ENCODE results near the gene AQP9. TPM values are rescaled to one million over a fixed set of nuclear protein-coding genes. Genes with fewer than 3 reads are reported as not detected.

AQP9 gene
- total RNA-seq, 2 experiments from 2014 or later: 0.17 to 0.26 TPM

DNA sequence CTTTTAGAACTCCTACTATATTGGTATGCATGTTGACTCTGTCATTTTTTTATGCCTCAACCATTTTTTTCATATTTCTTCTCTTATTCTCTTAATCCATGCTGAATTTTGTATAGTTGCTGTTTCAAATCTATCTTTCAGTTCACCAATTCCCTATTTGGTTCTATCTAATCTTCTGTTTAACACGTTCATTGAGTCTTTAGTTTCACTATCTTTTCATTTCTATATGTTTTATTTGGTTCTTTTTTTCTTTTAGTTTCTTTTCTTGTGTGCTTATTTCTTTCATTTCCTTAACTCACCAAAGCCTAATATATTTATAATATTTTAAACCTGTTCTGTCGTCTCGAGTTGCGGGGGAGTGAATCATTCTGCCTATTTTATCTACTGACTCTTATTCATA is 8.0 kb downstream of the AQP9 start:
- H3K9me3 Mint-ChIP-seq: no peaks in the 10 kb centered on the region
- DNase-seq: no peak
- CTCF ChIA-PET: no interaction called here
- no peaks in the 10 kb centered on the region for H3K36me3 Mint-ChIP-seq
- H3K27ac Mint-ChIP-seq: no peak overlapping the region
- intact Hi-C loops (cut with micrococcal nuclease): no loop called here
- no peak overlapping the region for H3K4me3 Mint-ChIP-seq
- peaks cover 2% of the 10 kb centered on the region for H3K27me3 Mint-ChIP-seq
- POLR2A ChIA-PET: no interaction called here
- no peaks in the 10 kb centered on the region for H3K4me1 Mint-ChIP-seq (ENCODE audit: low read depth)

DNA sequence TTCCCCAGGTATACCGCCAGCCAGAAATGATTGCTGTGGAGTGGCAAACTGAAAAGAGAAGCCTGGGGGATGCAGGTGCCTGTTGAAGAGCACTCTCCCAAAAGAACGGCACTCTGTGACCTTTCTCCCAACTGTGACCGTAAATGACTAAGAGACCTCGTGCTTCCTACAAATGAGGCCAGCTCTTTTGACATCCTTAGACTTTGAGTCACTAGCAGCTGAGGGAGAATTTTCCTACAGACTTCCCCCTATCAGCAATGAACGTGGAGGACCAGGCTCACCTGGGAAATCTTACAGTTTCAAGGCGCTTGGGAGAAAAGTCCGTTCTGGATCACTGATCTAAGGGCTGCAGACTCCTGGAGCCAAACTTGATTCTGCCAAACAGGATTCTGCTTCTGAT is 8.6 kb downstream of the AQP9 start:
- POLR2A ChIA-PET: no interaction called here

DNA sequence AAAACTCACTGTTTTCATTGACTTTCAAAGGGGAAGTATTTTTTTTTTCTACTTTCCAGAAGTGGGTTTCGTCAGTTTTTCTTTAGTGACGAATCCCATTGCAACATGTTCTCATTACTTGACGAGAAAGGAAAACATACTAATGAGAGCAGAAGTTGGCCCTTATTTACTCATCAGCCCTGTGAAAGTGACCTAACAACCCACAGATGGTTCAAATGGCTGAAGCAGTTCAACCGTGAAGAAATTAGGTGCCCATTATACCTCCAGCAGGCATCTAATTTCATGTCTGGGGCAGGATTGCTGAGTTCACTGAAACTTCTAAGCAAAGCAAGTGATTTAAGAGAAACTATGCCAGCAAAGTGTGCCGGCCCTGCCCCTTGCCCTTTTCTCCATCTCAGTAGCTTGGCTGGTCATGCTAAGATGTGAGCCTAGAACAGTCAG is 9.0 kb downstream of the AQP9 start:
- ChIA-PET CTCF (no interaction called here), POLR2A (no interaction called here)
- H3K27ac Mint-ChIP-seq: no peak overlapping the region
- no peak for DNase-seq
- no peaks in the 10 kb centered on the region for H3K4me1 Mint-ChIP-seq (ENCODE audit: low read depth)
- H3K4me3 Mint-ChIP-seq: no peak overlapping the region
- H3K9me3 Mint-ChIP-seq: no peaks in the 10 kb centered on the region
- H3K27me3 Mint-ChIP-seq: peaks cover 2% of the 10 kb centered on the region
- no peaks in the 10 kb centered on the region for H3K36me3 Mint-ChIP-seq
- intact Hi-C loops (cut with micrococcal nuclease): no loop called here

More for the DNA sequence above, 8.6 kb downstream of the AQP9 start:
- intact Hi-C loops (cut with micrococcal nuclease): no loop called here
- Mint-ChIP-seq H3K4me1 (ENCODE audit: low read depth) (no peaks in the 10 kb centered on the region), H3K27me3 (peaks cover 2% of the 10 kb centered on the region), H3K27ac (no peak overlapping the region), H3K36me3 (no peaks in the 10 kb centered on the region), H3K4me3 (no peak overlapping the region), H3K9me3 (no peaks in the 10 kb centered on the region)
- CTCF ChIA-PET: no interaction called here
- no peak for DNase-seq

DNA sequence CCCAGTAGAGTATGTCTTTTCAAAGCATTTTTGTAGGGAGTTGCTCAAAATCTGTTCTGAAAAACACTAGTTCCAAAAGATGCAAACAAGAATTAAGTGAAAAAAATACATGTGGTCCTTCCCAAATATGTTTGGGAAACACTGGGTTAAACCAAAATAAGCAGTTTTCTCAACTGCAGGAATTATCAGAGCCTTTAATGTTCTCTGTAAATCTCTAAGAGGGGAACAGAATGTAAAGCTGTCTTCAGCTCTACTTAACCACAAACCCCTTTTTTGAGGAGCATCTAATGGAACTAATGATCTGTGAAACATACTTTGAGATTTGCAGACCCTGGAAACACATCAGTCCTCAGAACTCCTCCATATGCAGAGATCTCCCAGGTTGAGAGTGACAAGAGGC is 9.9 kb downstream of the AQP9 start:
- Mint-ChIP-seq H3K36me3 (no peaks in the 10 kb centered on the region), H3K4me3 (no peak overlapping the region), H3K27ac (no peak overlapping the region), H3K9me3 (no peaks in the 10 kb centered on the region), H3K27me3 (peaks cover 2% of the 10 kb centered on the region), H3K4me1 (ENCODE audit: low read depth) (no peaks in the 10 kb centered on the region)
- no peak for DNase-seq
- POLR2A ChIA-PET: no interaction called here
- CTCF ChIA-PET: no interaction called here
- intact Hi-C loops (cut with micrococcal nuclease): no loop called here

DNA sequence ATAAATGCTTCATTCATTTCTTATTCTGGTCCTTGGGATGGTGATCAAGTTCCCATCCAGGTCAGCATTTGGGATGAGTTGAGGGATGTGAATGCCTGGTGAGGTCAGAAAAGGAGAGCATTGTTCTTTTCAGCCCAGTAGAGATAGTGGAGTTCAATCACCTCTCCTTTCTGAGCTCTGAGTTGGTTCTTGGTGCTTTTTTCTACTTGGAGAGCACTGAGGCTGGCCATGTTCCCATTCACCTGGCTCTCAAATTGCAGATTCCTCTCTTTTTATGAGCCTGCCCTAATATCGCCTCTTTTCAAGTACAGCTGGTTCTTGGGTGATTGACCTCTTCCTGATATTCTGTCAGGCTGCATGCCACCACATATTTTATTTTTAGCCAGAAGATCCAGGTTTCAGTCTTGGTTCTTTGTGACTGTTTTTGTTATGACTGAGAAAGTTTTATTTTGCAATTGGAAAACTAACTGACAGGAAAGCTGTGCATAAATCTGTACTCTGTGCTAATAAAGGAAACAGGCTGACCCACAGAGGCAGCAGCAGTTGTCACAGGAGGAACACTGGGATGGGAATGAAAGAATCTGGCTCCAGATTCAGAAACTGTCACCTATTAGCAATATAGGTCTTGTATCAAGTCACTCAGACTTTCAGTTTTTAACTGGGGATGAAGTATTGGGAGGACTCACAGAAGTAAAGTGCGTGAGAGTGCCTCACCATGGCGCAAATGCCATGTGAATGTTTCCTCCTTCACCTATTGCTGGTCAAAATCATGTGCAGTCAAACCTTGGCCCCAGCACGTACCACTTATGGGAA is 10.7 kb downstream of the AQP9 start:
- DNase-seq: no peak
- ChIA-PET CTCF (no interaction called here), POLR2A (no interaction called here)
- no peaks in the 10 kb centered on the region for H3K36me3 Mint-ChIP-seq
- no peaks in the 10 kb centered on the region for H3K9me3 Mint-ChIP-seq
- intact Hi-C loops (cut with micrococcal nuclease): no loop called here
- peaks cover 2% of the 10 kb centered on the region for H3K27me3 Mint-ChIP-seq
- H3K4me3 Mint-ChIP-seq: no peak overlapping the region
- no peak overlapping the region for H3K27ac Mint-ChIP-seq
- H3K4me1 Mint-ChIP-seq (ENCODE audit: low read depth): no peaks in the 10 kb centered on the region

DNA sequence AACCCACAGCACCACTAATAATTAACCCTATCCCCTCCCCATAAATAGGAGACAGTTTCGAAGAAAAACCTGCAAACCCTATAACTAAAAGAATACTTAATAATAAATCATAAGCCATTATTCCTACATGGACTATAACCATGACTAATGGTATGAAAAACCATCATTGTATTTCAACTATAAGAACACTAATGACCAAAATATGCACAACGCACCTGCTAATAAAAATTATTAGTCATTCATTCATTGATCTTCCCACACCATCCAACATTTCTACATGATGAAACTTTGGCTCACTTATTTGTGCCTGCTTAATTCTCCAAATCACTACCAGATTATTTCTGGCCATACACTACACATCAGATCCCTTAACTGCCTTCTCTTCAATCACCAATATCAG is 16.6 kb downstream of the AQP9 start:
- H3K4me3 Mint-ChIP-seq: no peak overlapping the region
- H3K27ac Mint-ChIP-seq: no peak overlapping the region
- no peaks in the 10 kb centered on the region for H3K27me3 Mint-ChIP-seq
- DNase-seq: no peak
- no peaks in the 10 kb centered on the region for H3K4me1 Mint-ChIP-seq (ENCODE audit: low read depth)
- ChIA-PET CTCF (no interaction called here), POLR2A (no interaction called here)
- no peaks in the 10 kb centered on the region for H3K9me3 Mint-ChIP-seq
- no peaks in the 10 kb centered on the region for H3K36me3 Mint-ChIP-seq
- intact Hi-C loops (cut with micrococcal nuclease): no loop called here

DNA sequence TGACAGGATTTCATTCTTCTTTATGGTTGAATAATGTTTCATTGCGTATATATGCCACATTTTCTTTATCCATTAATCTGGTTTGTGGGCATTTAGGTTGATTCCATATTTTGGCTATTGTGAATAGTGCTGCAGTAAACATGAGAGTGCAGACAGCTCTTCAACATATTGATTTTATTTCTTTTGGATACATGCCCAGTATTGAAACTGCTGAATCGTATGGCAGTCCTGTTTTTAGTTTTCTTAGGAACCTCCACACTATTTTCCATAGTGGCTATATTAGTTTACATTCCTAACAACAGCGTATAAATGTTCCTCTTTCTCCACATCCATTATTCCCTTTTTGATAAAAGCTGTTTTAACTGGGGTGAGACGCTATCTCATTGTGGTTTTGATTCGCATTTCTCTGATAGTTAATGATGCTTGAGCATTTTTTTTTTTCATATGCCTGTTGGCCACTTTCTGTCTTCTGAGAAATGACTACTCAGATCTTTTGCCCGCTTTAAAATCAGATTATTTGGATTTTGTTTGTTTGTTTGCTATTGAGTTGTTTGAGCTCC is 21.7 kb downstream of the AQP9 start:
- POLR2A ChIA-PET: no interaction called here
- H3K9me3 Mint-ChIP-seq: no peaks in the 10 kb centered on the region
- intact Hi-C loops (cut with micrococcal nuclease): no loop called here
- H3K4me3 Mint-ChIP-seq: no peak overlapping the region
- no peak for DNase-seq
- H3K27ac Mint-ChIP-seq: no peak overlapping the region
- H3K36me3 Mint-ChIP-seq: no peaks in the 10 kb centered on the region
- CTCF ChIA-PET: no interaction called here
- peaks cover 13% of the 10 kb centered on the region for H3K27me3 Mint-ChIP-seq
- H3K4me1 Mint-ChIP-seq (ENCODE audit: low read depth): no peaks in the 10 kb centered on the region

DNA sequence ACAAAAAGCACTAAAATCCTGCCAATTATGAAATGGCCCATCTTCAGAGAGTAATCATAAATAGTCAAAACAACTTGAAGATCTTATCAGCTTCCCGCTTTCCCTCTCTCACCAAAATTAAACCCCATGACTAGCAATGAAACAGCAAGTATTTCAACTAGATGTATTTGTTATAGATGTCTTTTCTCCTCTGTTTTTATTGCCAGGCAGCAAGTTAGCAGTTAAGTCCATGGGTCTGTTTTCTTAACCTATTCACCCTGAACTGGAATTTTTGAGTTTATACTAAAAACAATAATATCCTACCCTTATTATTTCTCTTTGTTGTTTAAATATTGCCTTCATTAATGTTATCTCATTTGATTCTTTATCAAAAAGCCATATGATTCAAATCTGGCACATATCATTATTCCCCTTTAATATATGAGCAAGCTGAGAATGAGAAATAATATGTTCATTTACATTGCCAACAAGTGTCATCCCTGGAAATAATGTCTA is 23.3 kb downstream of the AQP9 start:
- Mint-ChIP-seq H3K4me3 (no peak overlapping the region), H3K9me3 (no peaks in the 10 kb centered on the region), H3K27ac (no peak overlapping the region), H3K36me3 (no peaks in the 10 kb centered on the region), H3K27me3 (peaks cover 13% of the 10 kb centered on the region), H3K4me1 (ENCODE audit: low read depth) (no peaks in the 10 kb centered on the region)
- POLR2A ChIA-PET: no interaction called here
- CTCF ChIA-PET: no interaction called here
- DNase-seq: no peak
- intact Hi-C loops (cut with micrococcal nuclease): no loop called here

DNA sequence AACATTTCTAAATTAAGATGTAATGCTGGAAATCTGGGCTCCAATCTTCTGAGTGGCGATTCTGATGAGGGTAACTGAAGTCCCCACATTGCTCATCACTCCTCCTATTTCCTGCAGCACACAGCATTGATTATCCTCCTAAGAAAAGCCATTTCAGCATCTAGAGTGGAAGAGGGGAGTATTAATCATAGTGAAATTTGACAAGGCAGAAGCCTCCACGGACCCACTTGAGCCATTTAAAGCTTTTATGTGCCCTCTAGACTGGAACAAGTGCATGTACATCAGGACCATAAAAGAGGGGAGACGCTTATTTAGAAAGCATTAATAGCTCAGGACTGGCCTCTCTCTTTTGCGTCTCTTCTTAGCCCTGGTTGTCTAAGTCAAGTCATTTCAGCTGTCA is 25.8 kb downstream of the AQP9 start:
- CTCF ChIA-PET: no interaction called here
- Mint-ChIP-seq H3K36me3 (no peaks in the 10 kb centered on the region), H3K27ac (no peak overlapping the region), H3K9me3 (no peaks in the 10 kb centered on the region), H3K4me3 (no peak overlapping the region), H3K27me3 (peaks cover 13% of the 10 kb centered on the region), H3K4me1 (ENCODE audit: low read depth) (no peaks in the 10 kb centered on the region)
- no peak for DNase-seq
- intact Hi-C loops (cut with micrococcal nuclease): no loop called here
- POLR2A ChIA-PET: no interaction called here

DNA sequence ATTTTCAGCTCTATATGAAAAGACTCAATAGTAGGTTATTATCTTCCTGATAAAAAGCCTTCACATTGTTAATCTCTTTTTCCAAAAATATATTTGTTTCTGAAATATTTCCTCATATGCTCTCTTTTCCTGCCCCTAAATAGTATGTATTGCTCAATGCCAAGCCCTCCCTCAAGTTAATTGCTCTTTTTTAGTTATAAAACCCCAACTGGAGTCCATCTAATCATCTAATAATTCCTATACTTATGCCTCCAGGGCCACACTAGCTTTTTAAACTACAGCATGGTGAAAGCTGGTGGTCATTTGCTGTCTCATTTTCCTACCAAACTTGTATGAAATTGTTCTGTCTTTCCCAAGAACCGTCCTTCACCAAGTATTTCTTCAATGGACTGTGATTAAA is 26.7 kb downstream of the AQP9 start:
- Mint-ChIP-seq H3K4me1 (ENCODE audit: low read depth) (no peaks in the 10 kb centered on the region), H3K9me3 (no peaks in the 10 kb centered on the region), H3K27ac (no peak overlapping the region), H3K4me3 (no peak overlapping the region), H3K36me3 (no peaks in the 10 kb centered on the region), H3K27me3 (peaks cover 14% of the 10 kb centered on the region)
- intact Hi-C loops (cut with micrococcal nuclease): no loop called here
- CTCF ChIA-PET: no interaction called here
- DNase-seq: no peak
- POLR2A ChIA-PET: no interaction called here

DNA sequence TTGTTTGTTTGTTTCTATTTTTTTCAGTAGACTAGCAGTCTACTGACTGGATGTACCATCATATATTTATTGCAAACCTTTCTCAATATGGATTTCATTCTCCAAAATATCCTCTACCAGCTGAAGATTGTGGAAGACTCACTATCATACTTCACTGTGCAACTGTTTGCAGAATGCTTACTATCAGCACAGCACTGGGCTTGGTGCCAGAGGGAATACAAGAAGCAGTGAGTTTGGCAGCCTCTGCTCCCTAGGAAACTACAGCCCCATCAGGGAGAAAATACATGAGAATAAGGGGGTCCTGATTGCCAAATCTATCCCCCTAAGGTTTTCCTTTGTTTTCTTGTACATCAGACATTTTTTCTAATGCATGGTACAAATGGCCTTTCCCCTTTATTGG is 27.5 kb downstream of the AQP9 start:
- H3K9me3 Mint-ChIP-seq: no peaks in the 10 kb centered on the region
- POLR2A ChIA-PET: no interaction called here
- intact Hi-C loops (cut with micrococcal nuclease): no loop called here
- peaks cover 14% of the 10 kb centered on the region for H3K27me3 Mint-ChIP-seq
- no peaks in the 10 kb centered on the region for H3K4me1 Mint-ChIP-seq (ENCODE audit: low read depth)
- H3K27ac Mint-ChIP-seq: no peak overlapping the region
- CTCF ChIA-PET: no interaction called here
- no peaks in the 10 kb centered on the region for H3K36me3 Mint-ChIP-seq
- no peak for DNase-seq
- H3K4me3 Mint-ChIP-seq: no peak overlapping the region

DNA sequence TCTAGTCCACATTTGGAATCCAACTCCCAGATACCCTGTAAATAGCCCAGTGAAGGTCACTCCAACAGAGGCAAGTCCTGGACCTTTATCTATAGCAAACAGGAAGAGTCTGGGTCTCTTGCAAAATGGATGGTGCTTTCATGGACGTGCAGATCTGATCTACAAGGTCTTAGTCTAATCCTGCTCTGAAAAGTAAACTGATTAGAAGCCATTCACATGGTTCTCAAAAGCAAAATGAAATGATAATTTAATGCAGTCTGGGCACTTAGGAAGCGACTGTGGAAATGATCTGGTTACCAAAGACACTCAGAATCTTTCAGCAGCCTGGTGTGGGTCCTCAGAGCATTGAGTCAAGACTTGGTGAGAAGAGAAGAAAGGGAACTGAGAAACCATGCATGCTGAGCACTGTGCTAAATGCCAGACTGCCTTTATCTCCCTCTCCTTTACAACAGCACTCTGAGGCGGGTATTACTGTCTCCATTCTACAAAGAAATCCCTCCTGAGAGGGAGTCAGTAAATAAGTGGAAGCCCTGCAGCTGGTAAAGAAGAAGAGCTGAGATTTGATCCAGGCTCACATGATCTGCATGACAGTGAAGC is 29.0 kb downstream of the AQP9 start:
- DNase-seq: no peak
- intact Hi-C loops (cut with micrococcal nuclease): no loop called here
- H3K4me3 Mint-ChIP-seq: no peak overlapping the region
- ChIA-PET POLR2A (no interaction called here), CTCF (interaction anchor here (1.0 kb wide), 1 partner anchor 101 kb away, joined by 3 read pairs; no protein-coding TSS in a partner anchor)
- H3K27ac Mint-ChIP-seq: no peak overlapping the region
- no peaks in the 10 kb centered on the region for H3K36me3 Mint-ChIP-seq
- H3K4me1 Mint-ChIP-seq (ENCODE audit: low read depth): no peaks in the 10 kb centered on the region
- peaks cover 16% of the 10 kb centered on the region for H3K27me3 Mint-ChIP-seq
- no peaks in the 10 kb centered on the region for H3K9me3 Mint-ChIP-seq

DNA sequence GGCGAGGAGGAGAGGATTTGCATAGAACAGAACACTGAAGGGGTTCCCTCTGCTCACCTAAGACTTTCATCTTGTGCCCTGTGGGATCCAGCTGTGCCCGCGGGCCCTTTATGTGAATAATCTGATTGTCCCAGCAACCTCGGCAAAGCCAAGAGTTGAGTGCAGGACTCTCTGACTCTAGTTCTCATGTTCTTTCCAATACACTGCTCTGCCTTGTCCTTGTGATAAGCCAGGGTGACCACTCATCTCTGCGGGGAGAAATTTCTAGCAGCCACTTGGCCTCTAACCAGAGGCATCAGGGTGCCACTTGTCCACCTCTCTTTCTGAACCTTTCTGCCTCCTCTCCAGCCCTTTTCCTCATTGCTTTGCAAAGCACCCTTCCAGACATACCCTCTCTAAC is 31.8 kb downstream of the AQP9 start:
- Mint-ChIP-seq H3K36me3 (no peaks in the 10 kb centered on the region), H3K4me1 (ENCODE audit: low read depth) (no peaks in the 10 kb centered on the region), H3K27me3 (peaks cover 8% of the 10 kb centered on the region), H3K9me3 (no peaks in the 10 kb centered on the region), H3K27ac (no peak overlapping the region), H3K4me3 (no peak overlapping the region)
- intact Hi-C loops (cut with micrococcal nuclease): no loop called here
- ChIA-PET CTCF (no interaction called here), POLR2A (no interaction called here)
- no peak for DNase-seq

Measured in activated CD4-positive, alpha-beta memory T cell treated with anti-CD3 and anti-CD28 coated beads for 36 hours (primary cell).